IPS-18c (cell line): ENCODE measurements around the gene DES.

Experiments used
- H3K4me3 ChIP-seq: 2 replicates; pipeline ENCODE4 v1.7.0; 2013; ENCODE audit warnings: low read depth, mild to moderate bottlenecking, low read length, moderate library complexity; ENCODE audit not compliant: insufficient read depth
- H3K9me3 ChIP-seq: one replicate; pipeline ENCODE4 v1.6.1; 2013; ENCODE audit warnings: mild to moderate bottlenecking, low read length, moderate library complexity; ENCODE audit not compliant: control insufficient read depth, insufficient read depth

DES gene

DNA sequence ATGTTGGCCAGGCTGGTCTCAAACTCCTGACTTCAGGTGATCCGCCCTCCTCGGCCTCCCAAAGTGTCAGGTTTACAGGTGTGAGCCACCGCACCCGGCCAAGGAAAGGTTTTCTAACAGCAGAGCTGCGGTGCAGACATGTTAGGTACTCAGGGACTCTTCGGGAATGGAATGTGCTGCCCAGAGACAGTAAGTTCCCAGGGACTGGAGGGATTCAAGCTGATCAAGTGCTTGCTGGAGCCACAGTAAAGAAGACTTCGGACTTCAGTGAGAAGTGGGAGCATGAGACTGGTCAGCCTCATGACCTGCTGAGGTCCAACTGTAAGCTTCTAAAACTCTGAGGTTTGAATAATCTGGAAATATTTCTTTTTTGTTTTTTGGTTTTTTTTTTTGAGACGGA lies 7.8 kb upstream of the DES start:
- H3K9me3 ChIP-seq: no peaks in the 10 kb centered on the region
- H3K4me3 ChIP-seq: no peak overlapping the region

- Histone ChIP-seq H3K9me3 (peaks cover 2% of the 10 kb centered on the region), H3K4me3 (no peak overlapping the region)
Observed at GRCh38 chr2:219414857-219415256, 3.3 kb upstream of the DES start.

- no peak overlapping the region for H3K4me3 ChIP-seq
- H3K9me3 ChIP-seq: peaks cover 2% of the 10 kb centered on the region
Observed at GRCh38 chr2:219415580-219416234, 2.5 kb upstream of the DES start.

- Histone ChIP-seq H3K4me3 (no peak overlapping the region), H3K9me3 (peaks cover 2% of the 10 kb centered on the region)
Observed at GRCh38 chr2:219416235-219416602, 2.0 kb upstream of the DES start.

DNA sequence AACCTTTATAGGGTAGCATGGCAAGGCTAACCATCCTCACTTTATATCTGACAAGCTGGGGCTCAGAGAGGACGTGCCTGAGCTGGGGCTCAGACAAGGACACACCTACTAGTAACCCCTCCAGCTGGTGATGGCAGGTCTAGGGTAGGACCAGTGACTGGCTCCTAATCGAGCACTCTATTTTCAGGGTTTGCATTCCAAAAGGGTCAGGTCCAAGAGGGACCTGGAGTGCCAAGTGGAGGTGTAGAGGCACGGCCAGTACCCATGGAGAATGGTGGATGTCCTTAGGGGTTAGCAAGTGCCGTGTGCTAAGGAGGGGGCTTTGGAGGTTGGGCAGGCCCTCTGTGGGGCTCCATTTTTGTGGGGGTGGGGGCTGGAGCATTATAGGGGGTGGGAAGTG lies 1.2 kb upstream of the DES start:
- Histone ChIP-seq H3K4me3 (no peak overlapping the region), H3K9me3 (peaks cover 2% of the 10 kb centered on the region)

DNA sequence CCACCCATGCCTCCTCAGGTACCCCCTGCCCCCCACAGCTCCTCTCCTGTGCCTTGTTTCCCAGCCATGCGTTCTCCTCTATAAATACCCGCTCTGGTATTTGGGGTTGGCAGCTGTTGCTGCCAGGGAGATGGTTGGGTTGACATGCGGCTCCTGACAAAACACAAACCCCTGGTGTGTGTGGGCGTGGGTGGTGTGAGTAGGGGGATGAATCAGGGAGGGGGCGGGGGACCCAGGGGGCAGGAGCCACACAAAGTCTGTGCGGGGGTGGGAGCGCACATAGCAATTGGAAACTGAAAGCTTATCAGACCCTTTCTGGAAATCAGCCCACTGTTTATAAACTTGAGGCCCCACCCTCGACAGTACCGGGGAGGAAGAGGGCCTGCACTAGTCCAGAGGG lies 803 bp upstream of the DES start:
- Histone ChIP-seq H3K9me3 (peaks cover 2% of the 10 kb centered on the region), H3K4me3 (no peak overlapping the region)

- H3K9me3 ChIP-seq: peaks cover 2% of the 10 kb centered on the region
- H3K4me3 ChIP-seq: no peak overlapping the region
Observed at GRCh38 chr2:219419012-219419324, 791 bp downstream of the DES start.

GRCh38 chr2:219419331-219420197 lies 1.4 kb downstream of the DES start:
- H3K9me3 ChIP-seq: peaks cover 2% of the 10 kb centered on the region
- no peak overlapping the region for H3K4me3 ChIP-seq

DNA sequence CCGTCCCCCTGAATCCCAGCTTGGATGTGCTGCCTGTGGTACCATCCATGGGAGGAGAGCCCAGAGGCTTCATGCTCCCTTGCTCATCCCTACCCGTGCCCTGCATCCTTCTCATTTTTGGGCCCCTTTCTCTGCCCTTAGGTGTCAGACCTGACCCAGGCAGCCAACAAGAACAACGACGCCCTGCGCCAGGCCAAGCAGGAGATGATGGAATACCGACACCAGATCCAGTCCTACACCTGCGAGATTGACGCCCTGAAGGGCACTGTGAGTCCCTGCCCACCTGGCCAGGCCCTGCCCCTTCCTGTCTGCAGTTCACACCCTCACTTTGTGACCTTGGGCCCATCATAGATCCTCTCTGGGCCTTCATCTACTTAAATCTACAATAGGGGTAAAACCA lies 2.5 kb downstream of the DES start:
- Histone ChIP-seq H3K9me3 (peaks cover 2% of the 10 kb centered on the region), H3K4me3 (no peak overlapping the region)

- no peak overlapping the region for H3K4me3 ChIP-seq
- peaks cover 2% of the 10 kb centered on the region for H3K9me3 ChIP-seq
Observed at GRCh38 chr2:219421323-219421722, 3.1 kb downstream of the DES start.

- H3K4me3 ChIP-seq: no peak overlapping the region
- peaks cover 2% of the 10 kb centered on the region for H3K9me3 ChIP-seq
Observed at GRCh38 chr2:219422952-219423534, 4.9 kb downstream of the DES start.

DNA sequence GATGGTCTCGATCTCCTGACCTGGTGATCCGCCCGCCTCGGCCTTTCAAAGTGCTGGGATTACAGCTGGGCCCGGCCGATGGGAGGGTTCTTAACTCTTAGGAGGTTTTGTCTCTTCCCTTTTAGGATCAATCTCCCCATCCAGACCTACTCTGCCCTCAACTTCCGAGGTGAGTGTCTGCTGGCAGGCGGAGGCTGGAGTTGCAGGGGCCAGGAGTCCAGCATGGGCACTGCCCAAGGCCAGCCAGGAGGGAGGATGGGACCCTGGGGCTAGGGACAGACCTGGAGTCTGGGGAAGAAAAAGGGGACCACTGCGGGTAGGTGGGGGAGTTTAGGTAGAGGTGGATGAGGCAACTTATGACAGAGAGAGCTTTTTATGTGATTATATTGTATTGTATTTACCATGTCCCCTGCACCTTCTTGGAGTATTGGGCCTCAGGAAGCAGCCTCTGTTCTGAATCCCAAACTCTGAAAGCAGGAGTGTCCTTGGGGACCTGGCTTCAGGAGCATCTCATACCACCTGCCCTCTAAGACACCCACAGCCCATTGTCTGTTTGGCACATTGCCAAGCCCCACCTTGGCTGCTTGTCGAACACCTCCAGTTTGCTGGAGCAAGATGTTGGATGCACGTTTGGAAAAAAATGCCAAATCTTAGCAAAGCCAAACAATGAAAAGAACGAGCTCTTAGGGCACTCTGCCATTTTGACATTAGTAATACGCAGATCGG lies 5.6 kb downstream of the DES start:
- H3K4me3 ChIP-seq: no peak overlapping the region
- no peaks in the 10 kb centered on the region for H3K9me3 ChIP-seq

- Histone ChIP-seq H3K4me3 (no peak overlapping the region), H3K9me3 (no peaks in the 10 kb centered on the region)
Observed at GRCh38 chr2:219425238-219426067, 7.3 kb downstream of the DES start.

DNA sequence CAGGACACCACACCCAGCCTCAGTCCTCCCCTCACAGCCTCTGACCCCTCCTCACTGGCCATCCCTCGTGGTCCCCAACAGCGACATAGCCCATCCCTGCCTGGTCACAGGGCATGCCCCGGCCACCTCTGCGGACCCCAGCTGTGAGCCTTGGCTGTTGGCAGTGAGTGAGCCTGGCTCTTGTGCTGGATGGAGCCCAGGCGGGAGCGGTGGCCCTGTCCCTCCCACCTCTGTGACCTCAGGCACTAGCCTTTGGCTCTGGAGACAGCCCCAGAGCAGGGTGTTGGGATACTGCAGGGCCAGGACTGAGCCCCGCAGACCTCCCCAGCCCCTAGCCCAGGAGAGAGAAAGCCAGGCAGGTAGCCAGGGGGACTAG lies 7.9 kb downstream of the DES start:
- Histone ChIP-seq H3K4me3 (no peak overlapping the region), H3K9me3 (no peaks in the 10 kb centered on the region)

DNA sequence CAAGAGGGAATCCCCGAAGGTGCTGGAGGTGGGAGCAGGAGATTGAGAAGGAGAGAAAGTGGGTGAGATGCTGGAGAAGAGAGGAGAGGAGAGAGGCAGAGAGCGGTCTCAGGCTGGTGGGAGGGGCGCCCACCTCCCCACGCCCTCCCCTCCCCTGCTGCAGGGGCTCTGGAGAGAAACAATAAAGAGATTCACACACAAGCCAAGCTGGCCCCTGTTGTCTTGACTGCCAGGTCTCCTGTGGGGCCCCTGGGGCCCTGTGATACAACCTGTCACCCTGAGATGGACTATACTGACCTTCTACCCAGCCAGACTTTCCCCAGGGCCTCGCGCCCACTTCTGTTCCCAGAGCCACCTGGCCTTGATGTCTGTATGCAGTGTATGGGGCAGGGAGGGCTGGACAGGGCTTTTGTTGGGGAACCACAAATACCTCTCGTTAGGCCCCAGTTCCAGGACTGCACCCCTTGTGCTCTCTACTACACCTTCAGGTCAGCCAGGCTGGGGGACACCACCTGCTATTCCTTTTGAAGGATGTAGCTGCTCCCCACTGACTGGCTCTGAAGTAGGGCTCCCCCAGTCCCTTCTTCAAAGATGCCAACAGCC lies 8.5 kb downstream of the DES start:
- Histone ChIP-seq H3K4me3 (no peak overlapping the region; the same call in 1 of the 2 replicates), H3K9me3 (no peaks in the 10 kb centered on the region)

DNA sequence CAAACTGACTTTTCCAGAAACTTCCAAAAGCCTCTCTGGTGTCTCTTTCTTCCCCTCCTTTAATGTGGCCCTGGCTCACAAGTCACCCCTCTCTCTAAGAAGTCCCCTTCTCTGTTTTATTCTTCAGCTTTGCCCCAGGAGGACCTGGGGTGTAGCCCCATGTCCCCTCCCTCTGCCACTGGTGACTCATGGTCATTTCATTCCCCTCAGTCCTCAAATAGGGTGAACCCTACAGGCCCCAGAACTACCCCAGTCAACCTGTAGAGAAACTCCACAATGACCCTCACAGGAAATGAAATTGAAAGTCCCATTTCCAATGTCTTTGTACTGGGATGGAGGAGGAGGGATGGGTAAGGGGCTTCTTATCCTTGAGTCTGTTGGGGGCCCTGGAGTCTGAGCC lies 10.3 kb downstream of the DES start:
- Histone ChIP-seq H3K9me3 (no peaks in the 10 kb centered on the region), H3K4me3 (no peak overlapping the region)
